ENCODE results near the gene TTC34.
"Not testable (repeated sequence)": the region's sequence is repeated elsewhere in the genome, so short reads cannot be mapped to it uniquely, and the experiment has no call there.

TTC34 gene

GRCh38 chr1:2791027-2791760 lies 10.3 kb downstream of the TTC34 start:
- DNase-seq: no peak

- DNase-seq: no peak
Observed at GRCh38 chr1:2789986-2790581, 11.4 kb downstream of the TTC34 start.

GRCh38 chr1:2789164-2789985 lies 12.1 kb downstream of the TTC34 start:
- DNase-seq: peak; percentile 86

GRCh38 chr1:2788506-2789163 lies 12.9 kb downstream of the TTC34 start:
- no peak for DNase-seq

GRCh38 chr1:2787163-2787911 lies 14.2 kb downstream of the TTC34 start:
- DNase-seq: no peak

GRCh38 chr1:2786329-2787162 lies 14.9 kb downstream of the TTC34 start:
- DNase-seq: no peak

- no peak for DNase-seq
Observed at GRCh38 chr1:2785631-2786328, 15.7 kb downstream of the TTC34 start.

- DNase-seq: no peak
Observed at GRCh38 chr1:2784854-2785630, 16.5 kb downstream of the TTC34 start.

- DNase-seq: peak; percentile 28
Observed at GRCh38 chr1:2783435-2784397, 17.8 kb downstream of the TTC34 start.

- no peak for DNase-seq
Observed at GRCh38 chr1:2783069-2783434, 18.4 kb downstream of the TTC34 start.

- no peak for DNase-seq
Observed at GRCh38 chr1:2781627-2782026, 19.9 kb downstream of the TTC34 start.

GRCh38 chr1:2778220-2778592 lies 23.3 kb downstream of the TTC34 start:
- DNase-seq: no peak

- no peak for DNase-seq
Observed at GRCh38 chr1:2777424-2778219, 23.9 kb downstream of the TTC34 start.

- DNase-seq: not testable (repeated sequence)
Observed at GRCh38 chr1:2775333-2775732, 26.2 kb downstream of the TTC34 start.

GRCh38 chr1:2768052-2768451 lies 33.4 kb downstream of the TTC34 start:
- not testable (repeated sequence) for DNase-seq

GRCh38 chr1:2759433-2759832 lies 42.1 kb downstream of the TTC34 start:
- not testable (repeated sequence) for DNase-seq

GRCh38 chr1:2757519-2757918 lies 44.0 kb downstream of the TTC34 start:
- DNase-seq: not testable (repeated sequence)

GRCh38 chr1:2755426-2755825 lies 46.1 kb downstream of the TTC34 start:
- not testable (repeated sequence) for DNase-seq
